ENCODE measurements around the gene PIP5K1B.

The PIP5K1B gene

GRCh38 chr9:68950188-68950587 lies 245.1 kb downstream of the PIP5K1B start:
- DNase-seq (ENCODE audit: low read depth in 2 of 2, low spot score in 1 of 2), result no peak

DNA sequence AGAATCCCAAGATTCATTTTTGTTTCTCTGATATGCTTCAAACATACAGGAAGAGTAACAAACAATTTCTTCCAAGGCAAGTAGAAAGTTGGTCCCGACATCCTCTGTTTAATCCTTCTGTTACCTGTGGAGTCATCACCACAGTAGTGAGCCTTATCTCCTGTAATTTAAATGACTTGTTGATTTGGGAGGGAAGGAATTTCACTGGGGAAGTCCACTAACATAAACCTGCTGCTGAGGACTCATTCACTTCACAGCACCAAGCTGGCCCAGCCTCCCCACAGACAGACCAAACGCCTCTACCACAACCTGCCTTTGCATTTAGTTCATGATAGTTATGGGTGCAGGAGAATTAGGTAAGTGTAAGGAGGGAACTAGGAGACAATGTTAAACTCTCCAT lies 245.6 kb downstream of the PIP5K1B start:
- DNase-seq (ENCODE audit: low read depth in 2 of 2, low spot score in 1 of 2), result no peak

- no peak for DNase-seq (ENCODE audit: low read depth in 2 of 2, low spot score in 1 of 2)
These were observed 247.0 kb downstream of the PIP5K1B start for GRCh38 chr9:68951879-68952659.

DNA sequence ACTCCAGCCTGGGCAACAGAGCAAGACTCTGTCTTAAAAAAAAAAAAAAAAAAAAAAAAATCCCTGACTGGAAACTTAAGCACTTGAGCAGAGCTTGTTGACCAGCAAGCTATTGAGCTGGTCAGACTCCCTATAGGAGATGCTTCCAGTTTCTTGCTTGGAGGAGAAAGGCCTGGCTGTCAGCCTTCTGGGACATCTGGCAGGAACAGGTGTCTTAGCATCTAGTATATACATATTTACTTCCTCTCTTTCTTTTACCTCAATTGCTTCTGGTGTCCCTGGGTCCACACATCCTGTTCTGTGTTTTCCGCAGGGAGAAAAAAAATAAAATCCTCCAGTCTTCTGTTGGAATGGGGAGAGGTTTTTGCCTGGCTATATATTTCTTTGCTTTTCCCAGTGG lies 248.7 kb downstream of the PIP5K1B start:
- DNase-seq (ENCODE audit: low read depth in 2 of 2, low spot score in 1 of 2), result no peak

DNA sequence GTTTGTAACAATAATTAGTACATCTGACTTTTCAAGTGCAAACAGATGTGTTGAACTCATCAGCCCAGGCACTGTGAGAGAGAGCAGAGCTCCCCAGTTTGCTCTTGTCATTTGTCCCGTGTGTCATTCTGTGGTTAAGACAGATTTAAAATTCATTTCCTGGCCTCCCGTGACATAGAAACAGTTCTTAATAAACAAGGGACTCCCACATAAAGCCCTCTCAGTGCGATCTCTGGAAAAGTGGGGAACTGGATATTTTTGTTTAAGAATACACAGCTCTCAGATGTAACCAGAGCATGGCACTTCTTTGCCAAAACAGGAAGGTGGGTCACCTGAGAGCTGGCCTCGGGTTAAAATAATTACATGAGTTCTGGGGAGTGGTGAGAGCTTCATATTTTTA lies 250.3 kb downstream of the PIP5K1B start:
- DNase-seq (ENCODE audit: low read depth in 2 of 2, low spot score in 1 of 2), result no peak

GRCh38 chr9:68957479-68957878 lies 252.4 kb downstream of the PIP5K1B start:
- no peak for DNase-seq (ENCODE audit: low read depth in 2 of 2, low spot score in 1 of 2)

DNA sequence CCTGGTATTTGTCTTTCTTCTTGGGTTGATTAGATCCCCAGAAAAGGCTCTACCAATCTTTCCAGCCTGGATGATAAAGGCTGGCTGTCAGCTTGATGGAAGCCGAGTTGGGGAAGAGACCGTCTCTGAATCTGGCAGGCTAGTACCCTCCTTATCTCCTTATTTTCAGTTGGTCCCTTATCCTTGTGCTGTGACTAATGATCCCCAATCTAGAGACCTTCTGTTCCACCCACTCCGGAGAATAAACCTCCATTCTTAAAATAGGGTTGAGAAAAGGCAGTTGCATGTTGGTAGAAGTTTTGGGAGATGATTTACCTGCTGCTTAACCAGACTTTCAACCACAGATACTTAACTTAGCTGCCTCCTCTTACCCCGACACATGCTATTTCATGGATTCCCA lies 256.5 kb downstream of the PIP5K1B start:
- DNase-seq (ENCODE audit: low read depth in 2 of 2, low spot score in 1 of 2), result no peak

- DNase-seq (ENCODE audit: low read depth in 2 of 2, low spot score in 1 of 2), result no peak
These were observed 258.4 kb downstream of the PIP5K1B start for GRCh38 chr9:68963416-68963815.

- no peak for DNase-seq (ENCODE audit: low read depth in 2 of 2, low spot score in 1 of 2)
These were observed 259.1 kb downstream of the PIP5K1B start for GRCh38 chr9:68964102-68964541.

GRCh38 chr9:68964765-68965164 lies 259.7 kb downstream of the PIP5K1B start:
- DNase-seq (ENCODE audit: low read depth in 2 of 2, low spot score in 1 of 2), result no peak

DNA sequence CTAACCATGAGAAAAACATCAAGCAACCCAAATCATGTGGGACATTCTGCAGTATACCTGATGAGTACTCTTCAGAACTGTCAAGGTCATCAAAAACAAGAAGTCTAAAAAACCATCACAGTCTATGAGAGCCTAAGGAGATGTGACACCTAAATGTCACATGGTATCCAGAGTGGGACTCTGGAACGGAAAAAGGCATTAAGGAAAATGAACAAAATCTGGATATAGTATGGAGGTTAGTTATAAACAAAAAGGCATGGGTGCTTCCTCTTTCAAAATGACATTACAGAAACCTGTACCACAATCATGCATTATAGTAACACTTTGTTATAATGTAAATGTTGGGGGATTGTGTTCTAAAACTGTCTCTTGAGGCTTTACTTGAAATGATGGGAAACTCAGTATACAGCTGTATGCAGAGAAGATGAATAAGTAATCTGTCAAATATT lies 261.5 kb downstream of the PIP5K1B start:
- DNase-seq (ENCODE audit: low read depth in 2 of 2, low spot score in 1 of 2), result no peak

GRCh38 chr9:68967800-68968199 lies 262.8 kb downstream of the PIP5K1B start:
- no peak for DNase-seq (ENCODE audit: low read depth in 2 of 2, low spot score in 1 of 2)

DNA sequence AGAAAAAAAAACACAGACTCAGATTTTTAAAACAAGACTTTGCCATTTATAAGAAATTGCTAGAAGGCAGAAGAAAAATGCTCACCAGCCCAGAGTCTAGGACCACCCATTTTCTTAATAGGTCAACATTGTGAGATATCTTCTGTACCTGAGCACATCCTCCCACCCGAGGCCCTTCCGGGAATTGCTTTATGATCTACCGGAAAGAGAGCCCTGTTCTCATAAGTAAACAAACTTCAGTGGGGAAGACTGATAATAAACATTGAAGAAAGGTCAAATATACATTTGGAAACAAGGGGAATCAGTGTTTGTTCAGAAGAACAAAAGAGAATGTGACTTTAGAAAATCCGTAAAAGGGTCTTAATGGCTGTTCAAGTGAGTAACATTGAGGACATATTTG lies 264.5 kb downstream of the PIP5K1B start:
- no peak for DNase-seq (ENCODE audit: low read depth in 2 of 2, low spot score in 1 of 2)

GRCh38 chr9:68970151-68970550 lies 265.1 kb downstream of the PIP5K1B start:
- DNase-seq (ENCODE audit: low read depth in 2 of 2, low spot score in 1 of 2), result no peak

- no peak for DNase-seq (ENCODE audit: low read depth in 2 of 2, low spot score in 1 of 2)
These were observed 268.6 kb downstream of the PIP5K1B start for GRCh38 chr9:68973619-68974018.

GRCh38 chr9:68974431-68974830 lies 269.4 kb downstream of the PIP5K1B start:
- no peak for DNase-seq (ENCODE audit: low read depth in 2 of 2, low spot score in 1 of 2)

GRCh38 chr9:68974901-68975300 lies 269.9 kb downstream of the PIP5K1B start:
- no peak for DNase-seq (ENCODE audit: low read depth in 2 of 2, low spot score in 1 of 2)

GRCh38 chr9:68975365-68976043 lies 270.5 kb downstream of the PIP5K1B start:
- DNase-seq (ENCODE audit: low read depth in 2 of 2, low spot score in 1 of 2), result no peak

- DNase-seq (ENCODE audit: low read depth in 2 of 2, low spot score in 1 of 2), result no peak
These were observed 273.0 kb downstream of the PIP5K1B start for GRCh38 chr9:68978066-68978465.

DNA sequence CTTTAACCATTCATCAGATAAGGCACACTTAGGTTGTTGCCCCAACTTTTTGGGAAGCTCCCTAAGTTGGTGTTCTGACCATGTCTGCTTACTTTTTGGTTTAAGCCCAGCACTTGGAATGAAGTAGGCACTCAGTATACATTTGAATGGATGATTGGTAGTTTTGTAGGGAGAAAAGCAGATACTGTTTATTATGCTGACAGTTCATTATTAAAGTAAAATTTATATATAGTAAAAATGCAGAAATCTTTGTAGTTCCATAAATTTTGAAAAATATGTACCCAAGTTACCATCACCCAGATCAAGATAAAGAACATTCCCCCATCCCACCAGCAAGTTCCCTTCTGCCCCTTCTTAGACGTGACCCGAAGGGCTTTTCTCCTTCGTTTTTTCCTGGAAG lies 273.5 kb downstream of the PIP5K1B start:
- no peak for DNase-seq (ENCODE audit: low read depth in 2 of 2, low spot score in 1 of 2)

DNA sequence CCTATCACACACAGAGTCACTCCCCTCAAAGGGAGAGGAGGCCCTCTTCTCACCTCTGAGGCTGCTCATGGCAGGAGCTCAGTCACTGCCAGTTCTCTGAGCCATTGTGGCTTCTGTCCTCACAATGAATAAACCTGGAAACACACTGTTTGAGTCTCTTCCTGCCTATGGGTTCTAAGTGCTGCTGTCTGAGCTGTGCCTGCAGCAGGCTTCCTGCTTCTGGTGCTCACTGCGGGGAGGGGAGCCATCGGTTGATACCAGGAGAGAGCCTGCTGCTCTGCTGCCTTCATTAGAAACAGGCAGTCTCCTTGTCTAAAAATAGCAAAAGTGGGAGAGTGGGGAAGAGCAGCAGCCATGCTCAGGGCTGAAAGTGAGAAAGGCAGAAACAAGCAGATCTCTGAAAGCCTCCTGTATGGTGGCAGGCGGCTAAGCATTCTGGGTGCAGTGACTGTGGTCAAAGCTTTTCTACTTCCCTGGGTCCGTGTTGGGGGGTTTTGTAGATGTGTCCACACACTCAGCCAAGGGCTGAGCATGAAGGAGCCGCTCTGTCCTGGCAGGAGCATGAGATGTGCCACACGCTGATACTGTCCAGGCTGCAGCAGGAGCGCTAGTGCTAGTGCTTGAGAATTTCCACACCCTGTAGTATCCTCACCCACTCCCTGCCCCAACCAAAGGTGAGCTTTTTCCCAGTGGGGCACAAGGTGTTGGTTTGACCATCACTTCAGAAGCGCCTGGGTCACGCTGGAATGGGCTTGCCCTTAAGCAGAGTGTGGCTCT lies 274.7 kb downstream of the PIP5K1B start:
- no peak for DNase-seq (ENCODE audit: low read depth in 2 of 2, low spot score in 1 of 2)

Data from stimulated activated CD8-positive, alpha-beta memory T cell treated with anti-CD3 and anti-CD28 coated beads, Interleukin-4, amount 100 ng/mL, for 4 hours (primary cell).